ENCODE measurements around the gene NVL.
"Not testable (repeated sequence)": the region's sequence is repeated elsewhere in the genome, so short reads cannot be mapped to it uniquely, and the experiment has no call there.

The NVL gene

GRCh38 chr1:224348137-224348536 is 18.2 kb upstream of the NVL start:
- TF ChIP-seq CTCF (IDR thresholded peaks at IDR 0.05; ENCODE audit: low read depth, low read length, missing control alignments) = no peak
- H3K4me3 ChIP-seq (replicated peaks; ENCODE audit: low read depth, low read length) = no peak overlapping the region
- no peak for DNase-seq (ENCODE audit: extremely low read depth, low read depth)

GRCh38 chr1:224343679-224344078 is 13.7 kb upstream of the NVL start:
- DNase-seq (ENCODE audit: extremely low read depth, low read depth) = no peak
- TF ChIP-seq CTCF (IDR thresholded peaks at IDR 0.05; ENCODE audit: low read depth, low read length, missing control alignments) = no peak
- no peak overlapping the region for H3K4me3 ChIP-seq (replicated peaks; ENCODE audit: low read depth, low read length)

GRCh38 chr1:224340453-224341384 is 10.7 kb upstream of the NVL start:
- peak overlapping the region; percentile 43 for H3K4me3 ChIP-seq (replicated peaks; ENCODE audit: low read depth, low read length)
- DNase-seq (ENCODE audit: extremely low read depth, low read depth) = not testable (repeated sequence)

DNA sequence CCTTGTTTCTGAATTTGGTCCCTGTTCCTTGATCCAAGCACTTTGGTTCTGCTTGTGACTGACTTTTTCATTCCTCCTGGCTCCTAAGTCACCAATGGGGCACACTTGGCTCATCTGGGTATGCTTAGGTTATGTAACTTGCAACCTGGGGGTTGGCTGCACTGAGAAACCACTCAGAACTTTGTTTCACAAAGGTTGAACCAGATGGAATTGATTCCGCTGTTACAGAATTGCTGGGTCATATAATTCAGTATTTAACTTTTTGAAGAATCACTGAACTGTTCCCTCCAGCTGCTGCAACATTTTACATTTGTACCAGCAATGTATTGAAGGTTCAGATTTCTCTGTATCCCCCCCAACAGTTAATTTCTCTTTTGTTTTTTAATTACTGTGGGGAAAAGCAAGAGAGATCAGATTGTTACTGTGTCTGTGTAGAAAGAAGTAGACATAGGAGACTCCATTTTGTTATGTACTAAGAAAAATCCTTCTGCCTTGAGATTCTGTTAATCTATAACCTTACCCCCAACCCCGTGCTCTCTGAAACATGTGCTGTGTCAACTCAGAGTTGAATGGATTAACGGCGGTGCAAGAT is 9.6 kb upstream of the NVL start:
- DNase-seq (ENCODE audit: extremely low read depth, low read depth) = no peak
- H3K4me3 ChIP-seq (replicated peaks; ENCODE audit: low read depth, low read length) = no peak overlapping the region
- TF ChIP-seq CTCF (IDR thresholded peaks at IDR 0.05; ENCODE audit: low read depth, low read length, missing control alignments) = no peak

- H3K4me3 ChIP-seq (replicated peaks; ENCODE audit: low read depth, low read length) = no peak overlapping the region
- TF ChIP-seq CTCF (IDR thresholded peaks at IDR 0.05; ENCODE audit: low read depth, low read length, missing control alignments) = no peak
- DNase-seq (ENCODE audit: extremely low read depth, low read depth) = no peak
Observed at GRCh38 chr1:224338150-224338838, 8.3 kb upstream of the NVL start.

DNA sequence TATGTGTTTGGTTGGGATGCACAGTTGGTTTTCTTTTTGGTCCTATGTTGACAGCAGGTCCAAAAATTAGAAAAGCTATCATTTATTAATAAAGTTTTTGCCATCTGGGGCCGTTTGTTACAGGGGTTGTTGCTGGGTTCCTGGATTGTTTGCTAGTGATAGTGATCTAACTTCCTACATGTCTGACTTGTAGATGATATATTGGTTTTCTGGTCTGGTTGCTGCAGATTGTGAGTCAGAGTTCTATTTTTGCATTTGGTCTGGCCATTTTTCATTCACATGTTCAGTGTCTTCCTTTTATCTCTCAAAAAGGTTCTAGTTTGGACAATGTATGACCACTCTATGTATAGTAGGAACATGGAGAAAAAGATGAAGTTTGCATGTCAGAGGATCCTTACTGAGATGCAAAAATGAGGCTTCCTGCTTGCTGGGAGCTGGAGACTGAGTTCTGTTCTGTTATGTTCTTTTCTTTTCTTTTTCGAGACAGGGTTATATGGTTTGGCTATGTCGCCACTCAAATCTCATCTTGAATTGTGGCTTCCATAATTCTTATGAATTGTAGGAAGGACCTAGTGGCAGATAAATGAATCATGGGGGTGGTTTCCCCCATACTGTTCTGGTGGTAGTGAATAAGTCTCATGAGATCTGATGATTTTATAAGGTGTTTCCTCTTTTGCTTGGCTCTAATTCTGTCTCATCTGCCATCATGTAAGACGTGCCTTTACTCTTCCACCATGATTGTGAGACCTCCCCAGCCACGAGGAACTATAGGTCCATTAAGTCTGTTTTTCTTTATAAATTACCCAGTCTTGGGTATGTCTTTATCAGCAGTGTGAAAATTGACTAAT is 4.2 kb upstream of the NVL start:
- no peak for TF ChIP-seq CTCF (IDR thresholded peaks at IDR 0.05; ENCODE audit: low read depth, low read length, missing control alignments)
- DNase-seq (ENCODE audit: extremely low read depth, low read depth) = no peak
- no peak overlapping the region for H3K4me3 ChIP-seq (replicated peaks; ENCODE audit: low read depth, low read length)
